ENCODE measurements around the gene LRRTM2. TPM values are rescaled to one million over a fixed set of nuclear protein-coding genes. Genes with fewer than 3 reads are reported as not detected.

LRRTM2 gene
- polyA plus RNA-seq, 3 donors: 0.02 TPM; not detected in 2

- intact Hi-C loops (cut with micrococcal nuclease): no loop called here
- DNase-seq: no peak
Observed at GRCh38 chr5:138832218-138832617, 42.9 kb downstream of the LRRTM2 start.

GRCh38 chr5:138831703-138832102 is 43.4 kb downstream of the LRRTM2 start:
- Histone ChIP-seq H3K27me3 (ENCODE audit: control insufficient read depth in 2 of 2, insufficient read depth in 2 of 2, low read length in 2 of 2) (no peaks in the 10 kb centered on the region), H3K27ac (ENCODE audit: low read depth in 1 of 2, low read length in 2 of 2) (no peak overlapping the region), H3K9ac (ENCODE audit: insufficient read depth, low read length, poor library complexity, severe bottlenecking) (no peak overlapping the region), H3K79me2 (ENCODE audit: insufficient read depth, low read length) (no peaks in the 10 kb centered on the region), H3K9me3 (replicated peaks in 1 of 2; ENCODE audit: control insufficient read depth in 1 of 2, insufficient read depth in 1 of 2, low read length in 2 of 2) (no peaks in the 10 kb centered on the region), H3K36me3 (replicated peaks in 1 of 2; ENCODE audit: control insufficient read depth in 1 of 2, insufficient read depth in 2 of 2, low read length in 2 of 2) (peaks cover 27 to 53% of the 10 kb centered on the region in 2 donors), H3K4me1 (ENCODE audit: control insufficient read depth in 1 of 2, insufficient read depth in 2 of 2, low read length in 2 of 2) (no peaks in the 10 kb centered on the region), H3K4me2 (replicated peaks; ENCODE audit: extremely low read depth, low read length, poor library complexity, severe bottlenecking) (no peak overlapping the region), H3K4me3 (replicated peaks in 1 of 3; ENCODE audit: low read depth in 2 of 3, low read length in 3 of 3) (no peak overlapping the region), H4K20me1 (ENCODE audit: insufficient read depth, low read length) (peaks cover 61% of the 10 kb centered on the region), H2AFZ (ENCODE audit: insufficient read depth, low read depth, low read length, poor library complexity, severe bottlenecking) (no peak overlapping the region)
- Mint-ChIP-seq H3K9me3 (peaks cover 0 to 2% (median 0%) of the 10 kb centered on the region in 7 donors), H3K27me3 (ENCODE audit: low read depth in 3 of 3) (peaks cover 0 to 5% (median 0%) of the 10 kb centered on the region in 3 donors), H3K27ac (no peak overlapping the region), H3K36me3 (peaks cover 45 to 50% of the 10 kb centered on the region in 2 donors), H3K4me1 (no peaks in the 10 kb centered on the region), H3K4me3 (no peak overlapping the region)
- no peak for TF ChIP-seq CTCF (IDR thresholded peaks at IDR 0.05)
- intact Hi-C loops (cut with micrococcal nuclease): no loop called here
- no peak for DNase-seq

More at GRCh38 chr5:138832218-138832617, 42.9 kb downstream of the LRRTM2 start:
- Mint-ChIP-seq H3K9me3 (peaks cover 0 to 2% (median 0%) of the 10 kb centered on the region in 7 donors), H3K27ac (no peak overlapping the region), H3K4me3 (no peak overlapping the region), H3K27me3 (ENCODE audit: low read depth in 3 of 3) (peaks cover 0 to 5% (median 0%) of the 10 kb centered on the region in 3 donors), H3K4me1 (no peaks in the 10 kb centered on the region), H3K36me3 (peaks cover 44 to 45% of the 10 kb centered on the region in 2 donors)
- WGBS (ENCODE audit: insufficient coverage): 17% methylated on average over 1 of the region's 2 CpGs
- no peak overlapping the region for H3K27ac ChIP-seq (ENCODE audit: low read depth in 1 of 2, low read length in 2 of 2)
- H3K27me3 ChIP-seq (ENCODE audit: control insufficient read depth in 2 of 2, insufficient read depth in 2 of 2, low read length in 2 of 2): no peaks in the 10 kb centered on the region
- no peaks in the 10 kb centered on the region for H3K4me1 ChIP-seq (ENCODE audit: control insufficient read depth in 1 of 2, insufficient read depth in 2 of 2, low read length in 2 of 2)
- H4K20me1 ChIP-seq (ENCODE audit: insufficient read depth, low read length): peaks cover 66% of the 10 kb centered on the region
- H3K9me3 ChIP-seq (replicated peaks in 1 of 2; ENCODE audit: control insufficient read depth in 1 of 2, insufficient read depth in 1 of 2, low read length in 2 of 2): no peaks in the 10 kb centered on the region
- H3K79me2 ChIP-seq (ENCODE audit: insufficient read depth, low read length): no peaks in the 10 kb centered on the region
- no peak overlapping the region for H2AFZ ChIP-seq (ENCODE audit: insufficient read depth, low read depth, low read length, poor library complexity, severe bottlenecking)
- H3K36me3 ChIP-seq (replicated peaks in 1 of 2; ENCODE audit: control insufficient read depth in 1 of 2, insufficient read depth in 2 of 2, low read length in 2 of 2): peaks cover 22 to 48% of the 10 kb centered on the region in 2 donors
- H3K4me2 ChIP-seq (replicated peaks; ENCODE audit: extremely low read depth, low read length, poor library complexity, severe bottlenecking): no peak overlapping the region
- H3K9ac ChIP-seq (ENCODE audit: insufficient read depth, low read length, poor library complexity, severe bottlenecking): no peak overlapping the region
- H3K4me3 ChIP-seq (replicated peaks in 1 of 3; ENCODE audit: low read depth in 2 of 3, low read length in 3 of 3): no peak overlapping the region
- TF ChIP-seq CTCF (IDR thresholded peaks at IDR 0.05): no peak
